ENCODE measurements around the gene RTEL1.

The RTEL1 gene

GRCh38 chr20:63732118-63733095, 74.3 kb downstream of the RTEL1 start:
- DNase-seq, result no peak

DNA sequence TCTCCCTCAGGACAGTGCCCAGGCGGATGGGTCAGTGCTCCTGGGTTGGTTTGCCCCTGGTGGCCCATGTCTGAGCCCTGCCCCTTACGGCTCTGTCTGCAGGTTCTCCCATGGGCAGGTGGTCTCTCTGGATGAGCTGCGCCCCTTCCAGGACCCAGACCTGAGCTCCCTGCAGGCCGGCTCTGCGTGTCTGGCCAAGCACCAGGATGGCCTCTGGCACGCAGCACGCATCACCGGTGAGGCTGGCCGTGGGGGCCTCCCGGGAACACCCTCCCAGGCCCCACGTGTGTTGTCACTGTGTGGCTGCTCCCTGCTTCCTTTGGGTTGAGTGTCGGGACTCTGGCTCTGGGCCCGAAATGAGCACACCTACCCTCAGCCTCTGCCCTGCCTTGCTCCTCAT, 75.0 kb downstream of the RTEL1 start:
- DNase-seq, result no peak

DNA sequence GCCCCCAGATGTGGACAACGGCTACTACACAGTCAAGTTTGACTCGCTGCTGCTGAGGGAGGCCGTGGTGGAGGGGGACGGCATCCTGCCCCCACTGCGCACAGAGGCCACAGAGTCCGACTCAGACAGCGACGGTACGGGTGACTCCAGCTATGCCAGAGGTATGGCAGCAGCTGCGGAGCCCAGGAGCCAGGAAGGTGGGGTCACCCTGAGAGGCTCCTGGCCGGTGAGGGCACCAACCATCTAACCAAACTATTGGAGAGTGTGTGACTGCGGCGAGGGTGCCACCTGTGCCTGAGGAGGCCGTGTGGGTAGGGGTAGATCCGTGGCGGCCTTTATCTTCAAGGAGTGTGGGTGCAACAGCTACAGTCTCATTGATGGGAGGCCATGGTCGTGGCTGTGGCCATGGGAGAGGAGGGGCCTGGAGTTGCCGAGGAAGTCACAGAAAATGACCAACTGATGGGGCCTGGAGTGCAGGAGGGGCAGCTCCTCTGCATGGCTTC, 75.5 kb downstream of the RTEL1 start:
- no peak for DNase-seq

DNA sequence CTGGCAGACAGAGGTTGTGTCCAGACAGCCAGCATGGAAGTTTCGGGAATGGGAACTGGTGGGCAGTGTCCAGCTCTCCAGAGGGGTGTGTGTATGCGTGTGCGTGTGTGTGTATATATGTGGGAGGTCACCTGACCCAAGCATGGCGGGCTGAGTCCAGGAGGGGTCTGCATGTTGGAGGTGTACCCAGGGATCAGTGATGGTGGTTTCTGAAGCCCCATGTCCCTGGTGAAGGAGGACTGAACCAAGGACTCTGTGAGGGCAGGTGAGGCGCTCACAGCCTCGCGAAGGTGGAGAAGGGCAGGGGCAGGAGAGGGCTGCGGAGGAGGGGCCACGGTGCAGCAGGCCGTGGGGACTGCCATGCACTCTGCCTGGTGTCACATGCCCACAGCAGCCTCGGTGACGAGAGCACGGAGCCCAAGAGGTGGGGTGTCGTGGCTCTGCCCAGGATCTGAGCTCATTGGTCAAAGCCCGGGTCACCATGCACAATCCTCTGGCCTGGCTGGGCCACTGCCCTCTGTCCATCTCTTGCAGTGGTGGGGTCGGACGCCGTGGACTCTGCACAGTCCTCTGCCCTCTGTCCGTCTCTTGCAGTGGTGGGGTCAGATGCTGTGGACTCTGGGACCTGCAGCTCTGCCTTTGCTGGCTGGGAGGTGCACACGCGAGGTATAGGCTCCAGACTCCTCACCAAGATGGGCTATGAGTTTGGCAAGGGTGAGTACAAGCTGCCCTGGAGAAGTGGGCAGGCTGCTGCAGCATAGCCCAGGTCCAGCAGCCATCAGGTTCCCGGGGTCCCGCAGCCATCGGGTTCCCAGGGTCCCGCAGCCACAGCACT, 76.2 kb downstream of the RTEL1 start:
- DNase-seq, result no peak

GRCh38 chr20:63734946-63735858, 77.1 kb downstream of the RTEL1 start:
- DNase-seq, result no peak

DNA sequence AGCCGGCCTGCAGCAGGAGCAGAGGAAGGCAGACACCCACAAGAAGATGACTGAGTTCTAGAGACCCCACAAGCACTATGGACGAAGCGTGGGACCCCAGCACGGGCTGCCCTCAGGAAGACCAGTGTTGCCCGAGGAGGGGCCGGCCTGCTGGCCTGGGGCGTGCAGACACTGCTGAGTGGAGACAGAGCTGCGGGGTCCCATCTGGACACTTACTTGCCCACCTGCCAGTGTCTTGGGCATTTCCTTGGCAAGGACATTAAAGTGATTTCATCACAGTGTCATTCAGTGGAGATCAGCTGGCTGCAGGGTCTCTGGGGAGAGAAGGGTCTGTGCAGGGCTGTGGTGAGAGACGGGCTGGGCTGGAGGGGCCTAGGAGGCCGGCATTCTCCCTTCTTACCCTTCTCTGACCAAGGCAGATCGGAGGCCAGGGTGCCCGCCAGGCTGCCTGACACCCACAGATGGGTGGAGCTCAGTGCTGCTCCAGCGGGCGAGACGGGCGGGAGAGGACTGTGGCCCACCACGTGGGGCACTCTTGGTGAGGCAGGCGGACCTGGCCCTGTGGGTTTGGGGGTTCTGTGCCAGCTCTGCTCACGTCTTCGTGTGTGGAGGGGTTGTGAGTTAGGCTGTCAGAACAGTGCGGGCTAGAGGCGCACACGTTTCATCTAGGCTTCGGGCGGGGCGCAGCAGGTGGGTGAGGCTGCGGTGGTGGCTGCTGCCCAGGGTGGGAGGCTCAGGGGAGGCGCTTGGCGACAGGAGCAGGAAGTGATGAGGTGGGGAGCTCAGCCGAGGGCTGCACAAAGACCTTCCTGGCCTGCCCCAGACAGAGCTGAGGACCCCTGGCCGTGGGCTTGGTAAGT, 78.0 kb downstream of the RTEL1 start, which contains the start of gene LIME1:
Gene LIME1, plus strand, starts transcription at position 806 of the 860 bp plus-strand sequence. CDS start 886 bp downstream, outside the sequence.
- no peak for DNase-seq

DNA sequence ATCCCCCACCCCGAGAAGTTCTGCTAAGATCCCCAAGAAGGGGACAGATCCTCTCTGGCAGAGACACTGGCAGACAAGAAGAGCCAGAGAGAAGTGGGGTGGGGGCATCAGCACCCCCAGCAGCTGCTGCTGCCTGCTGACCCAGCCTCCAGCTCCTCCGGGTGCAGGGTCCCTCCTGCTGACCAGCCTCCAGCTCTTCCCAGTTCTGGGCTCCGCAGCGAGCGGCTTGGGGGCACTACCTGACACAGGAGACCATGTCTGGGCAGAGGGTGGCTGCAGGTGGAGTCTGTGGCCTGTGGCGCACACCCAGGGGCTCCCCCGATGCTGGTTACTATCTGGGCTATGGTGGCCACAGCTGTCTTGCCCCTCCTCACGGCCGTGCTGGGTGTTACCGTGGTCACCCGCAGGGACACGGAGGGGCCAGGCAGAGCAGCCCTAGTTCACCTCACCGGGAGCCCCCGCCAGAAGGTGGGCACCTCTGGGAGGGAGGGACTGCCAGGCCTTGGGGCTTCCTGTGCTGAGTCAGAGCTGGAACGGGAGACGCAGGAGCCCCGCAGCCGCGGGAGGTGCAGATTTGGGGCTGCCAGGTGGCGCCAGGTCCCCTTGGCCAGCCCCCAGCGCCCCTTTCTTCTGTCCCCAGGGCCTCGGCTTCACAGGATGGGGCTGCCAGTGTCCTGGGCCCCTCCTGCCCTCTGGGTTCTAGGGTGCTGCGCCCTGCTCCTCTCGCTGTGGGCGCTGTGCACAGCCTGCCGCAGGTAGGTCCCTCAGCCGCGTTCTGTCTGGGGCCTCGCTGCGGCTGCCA, 79.0 kb downstream of the RTEL1 start:
- DNase-seq, result no peak

- no peak for DNase-seq
These were observed 79.5 kb downstream of the RTEL1 start for GRCh38 chr20:63737695-63737944.

GRCh38 chr20:63737945-63738686, 80.0 kb downstream of the RTEL1 start:
- no peak for DNase-seq

GRCh38 chr20:63738687-63739129, 80.6 kb downstream of the RTEL1 start:
- DNase-seq, result peak; percentile 58

GRCh38 chr20:63739130-63740069, 81.3 kb downstream of the RTEL1 start, which contains the start of gene SLC2A4RG:
SLC2A4RG (plus strand) TSS chr20:63739776; CDS start chr20:63739913, 137 bp downstream.
- DNase-seq, result peak; percentile 84

- DNase-seq, result peak; percentile 55
These were observed 82.0 kb downstream of the RTEL1 start for GRCh38 chr20:63740070-63740626.

GRCh38 chr20:63740627-63741353, 82.7 kb downstream of the RTEL1 start:
- peak; percentile 88 for DNase-seq

- no peak for DNase-seq
These were observed 83.2 kb downstream of the RTEL1 start for GRCh38 chr20:63741354-63741675.

DNA sequence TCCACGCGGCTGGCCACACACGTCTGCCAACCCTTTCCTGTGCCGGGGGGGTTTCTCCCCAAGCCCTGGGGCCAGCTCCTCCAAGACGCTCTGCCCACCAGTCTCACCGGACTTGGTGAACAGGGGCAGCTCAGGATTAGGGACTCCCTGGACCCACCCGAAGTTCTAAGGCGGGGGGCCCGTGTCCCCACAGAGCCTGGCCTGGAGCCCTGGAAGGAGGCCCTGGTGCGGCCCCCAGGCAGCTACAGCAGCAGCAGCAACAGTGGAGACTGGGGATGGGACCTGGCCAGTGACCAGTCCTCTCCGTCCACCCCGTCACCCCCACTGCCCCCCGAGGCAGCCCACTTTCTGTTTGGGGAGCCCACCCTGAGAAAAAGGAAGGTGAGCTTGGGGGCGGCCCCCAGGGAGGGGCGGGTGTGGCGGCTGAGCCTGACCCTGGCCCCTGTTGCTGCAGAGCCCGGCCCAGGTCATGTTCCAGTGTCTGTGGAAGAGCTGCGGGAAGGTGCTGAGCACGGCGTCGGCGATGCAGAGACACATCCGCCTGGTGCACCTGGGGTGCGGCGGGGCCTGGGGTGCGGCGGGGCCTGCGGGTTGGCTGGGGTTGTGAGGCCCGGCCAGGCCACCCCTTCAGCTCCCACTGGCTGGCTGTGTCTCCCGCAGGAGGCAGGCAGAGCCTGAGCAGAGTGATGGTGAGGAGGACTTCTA, 83.7 kb downstream of the RTEL1 start:
- no peak for DNase-seq

DNA sequence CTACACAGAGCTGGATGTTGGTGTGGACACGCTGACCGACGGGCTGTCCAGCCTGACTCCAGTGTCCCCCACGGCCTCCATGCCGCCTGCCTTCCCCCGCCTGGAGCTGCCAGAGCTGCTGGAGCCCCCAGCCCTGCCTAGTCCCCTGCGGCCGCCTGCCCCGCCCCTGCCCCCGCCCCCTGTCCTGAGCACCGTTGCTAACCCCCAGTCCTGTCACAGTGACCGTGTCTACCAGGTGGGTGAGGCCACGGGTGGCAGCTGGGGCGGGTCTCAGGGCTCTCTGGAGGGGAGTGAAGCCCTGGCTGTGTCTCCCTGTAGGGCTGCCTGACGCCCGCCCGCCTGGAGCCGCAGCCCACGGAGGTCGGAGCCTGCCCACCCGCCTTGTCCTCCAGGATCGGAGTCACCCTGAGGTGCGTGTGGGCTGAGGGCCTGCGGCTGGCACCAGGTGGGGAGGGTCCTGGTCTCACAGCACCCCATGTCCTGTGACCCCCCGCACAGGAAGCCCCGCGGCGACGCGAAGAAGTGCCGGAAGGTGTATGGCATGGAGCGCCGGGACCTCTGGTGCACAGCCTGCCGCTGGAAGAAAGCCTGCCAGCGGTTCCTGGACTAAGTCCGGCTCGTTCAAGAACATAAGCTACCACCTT, 84.4 kb downstream of the RTEL1 start:
- no peak for DNase-seq

Data from NCI-H82 (cell line).